ENCODE results near the gene YARS1. TPM values are rescaled to one million over a fixed set of nuclear protein-coding genes. Genes with fewer than 3 reads are reported as not detected.

YARS1 gene
- total RNA-seq: 10 to 100 TPM; 47.0 to 66.7 (median 54.8) TPM
- long read RNA-seq, donor 1, transcript YARS-201 (13 exons, 3,238 nt): major isoform, 21 of 33 reads
- long read RNA-seq, donor 1, partial matches to known transcripts: 7 of 33 reads
- long read RNA-seq, donor 1, other reads (novel, unspliced or antisense): 4 of 33 reads
- long read RNA-seq, donor 2, transcript YARS-201 (13 exons, 3,238 nt): major isoform, 17 of 19 reads
- long read RNA-seq, donor 2, partial matches to known transcripts: 2 of 19 reads
- long read RNA-seq, donor 2, other reads (novel, unspliced or antisense): 0 of 19 reads

- Histone ChIP-seq H3K4me3 (peak within 1 kb of the TSS; percentile 91), H3K9me3 (no peaks in the 10 kb centered on the region), H3K4me1 (ENCODE audit: low read depth) (peaks cover 25% of the 10 kb centered on the region), H3K36me3 (ENCODE audit: low read depth) (no peaks in the 10 kb centered on the region)
- DNase-seq: peak; percentile 100
- peak; percentile 96 for ATAC-seq
- intact Hi-C loops (cut with DNase I, micrococcal nuclease): no loop called here
- TF ChIP-seq CTCF (IDR thresholded peaks at IDR 0.05): peak; percentile 5
Observed at GRCh38 chr1:32817159-32817814, at the start of gene YARS1, which contains the start of gene S100PBP. TSS of gene YARS1 (minus strand) at chr1:32817358. CDS start at chr1:32817244, 114 bp downstream. TSS of gene S100PBP (plus strand) at chr1:32817653. CDS start at chr1:32826100, 8,447 bp downstream.

GRCh38 chr1:32865639-32866405 lies 48.7 kb upstream of the YARS1 start:
- intact Hi-C loops (cut with DNase I, micrococcal nuclease): no loop called here
- Histone ChIP-seq H3K36me3 (ENCODE audit: low read depth) (no peaks in the 10 kb centered on the region), H3K9me3 (no peaks in the 10 kb centered on the region), H3K4me1 (ENCODE audit: low read depth) (no peaks in the 10 kb centered on the region), H3K4me3 (no peak overlapping the region)
- no peak for TF ChIP-seq CTCF (IDR thresholded peaks at IDR 0.05)
- DNase-seq (no peak), ATAC-seq (no peak)

GRCh38 chr1:32864375-32865019 lies 47.3 kb upstream of the YARS1 start:
- DNase-seq (no peak), ATAC-seq (no peak)
- no peaks in the 10 kb centered on the region for H3K36me3 ChIP-seq (ENCODE audit: low read depth)
- no peaks in the 10 kb centered on the region for H3K4me1 ChIP-seq (ENCODE audit: low read depth)
- intact Hi-C loops (cut with DNase I, micrococcal nuclease): no loop called here
- no peak for TF ChIP-seq CTCF (IDR thresholded peaks at IDR 0.05)
- no peaks in the 10 kb centered on the region for H3K9me3 ChIP-seq
- H3K4me3 ChIP-seq: no peak overlapping the region

- Histone ChIP-seq H3K36me3 (ENCODE audit: low read depth) (no peaks in the 10 kb centered on the region), H3K4me3 (no peak overlapping the region), H3K9me3 (no peaks in the 10 kb centered on the region), H3K4me1 (ENCODE audit: low read depth) (no peaks in the 10 kb centered on the region)
- DNase-seq: no peak
- intact Hi-C loops (cut with DNase I, micrococcal nuclease): no loop called here
- TF ChIP-seq CTCF (IDR thresholded peaks at IDR 0.05): no peak
- no peak for ATAC-seq
Observed at GRCh38 chr1:32863881-32864245, 46.7 kb upstream of the YARS1 start.

DNA sequence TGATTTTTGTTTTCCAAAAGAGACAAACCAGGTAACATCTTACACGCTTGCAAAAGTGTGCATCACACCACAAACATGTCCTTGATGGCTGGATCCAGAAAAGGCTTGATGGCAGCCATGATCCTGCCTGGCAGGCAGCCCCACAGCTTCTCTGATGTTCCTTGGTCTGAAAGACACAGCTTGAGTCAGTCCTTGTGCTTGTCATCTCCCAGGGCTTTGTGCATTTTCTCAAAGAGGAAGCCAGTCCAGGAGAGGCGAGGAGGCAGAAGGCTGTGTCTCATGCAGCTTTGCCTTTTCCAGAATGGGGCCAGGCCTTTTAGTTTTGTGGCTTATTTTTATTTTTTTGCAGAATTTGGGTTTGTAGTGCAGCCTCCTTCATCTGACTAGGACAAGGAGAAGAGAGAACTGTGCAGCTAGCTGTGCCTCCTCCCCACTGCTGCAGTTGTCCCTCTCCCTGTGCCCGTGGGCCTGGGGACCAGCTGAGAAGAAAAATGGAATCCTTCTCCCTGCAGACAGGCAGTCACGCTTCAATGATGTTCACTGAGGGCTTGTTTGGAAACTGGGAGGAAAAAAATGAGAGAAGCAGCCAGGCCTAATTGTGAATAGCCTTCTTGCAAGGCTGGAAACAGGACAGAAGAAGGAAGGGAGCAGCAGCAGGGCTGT lies 46.2 kb upstream of the YARS1 start:
- TF ChIP-seq CTCF (IDR thresholded peaks at IDR 0.05): no peak
- H3K9me3 ChIP-seq: no peaks in the 10 kb centered on the region
- H3K4me1 ChIP-seq (ENCODE audit: low read depth): no peaks in the 10 kb centered on the region
- no peak for ATAC-seq
- H3K36me3 ChIP-seq (ENCODE audit: low read depth): no peaks in the 10 kb centered on the region
- H3K4me3 ChIP-seq: no peak overlapping the region
- no peak for DNase-seq
- intact Hi-C loops (cut with DNase I, micrococcal nuclease): no loop called here

Data from mucosa of descending colon (tissue), 3 donors.